Body of pancreas (tissue), 4 donors: Measurements from ENCODE around the gene POMT2.

Source experiments
- POLR2A ChIP-seq, 3 donors: fragments of 450-650 bp; IDR thresholded peaks; one replicate each; pipeline ENCODE4 v1.6.1; 2016; ENCODE audit warnings: antibody characterized with exemption in 3 of 3, mild to moderate bottlenecking in 2 of 3
- TF ChIP-seq, protein P1 (sequence below), 7 experiments: fragments of 450-650 bp in 4 of 7; fragments of 200-600 bp in 3 of 7; sonication (generic) in 3 of 7; IDR thresholded peaks; one replicate each; pipeline ENCODE4 v1.5.1; 2016 to 2019; ENCODE audit warnings: antibody characterized with exemption in 7 of 7

DNA sequence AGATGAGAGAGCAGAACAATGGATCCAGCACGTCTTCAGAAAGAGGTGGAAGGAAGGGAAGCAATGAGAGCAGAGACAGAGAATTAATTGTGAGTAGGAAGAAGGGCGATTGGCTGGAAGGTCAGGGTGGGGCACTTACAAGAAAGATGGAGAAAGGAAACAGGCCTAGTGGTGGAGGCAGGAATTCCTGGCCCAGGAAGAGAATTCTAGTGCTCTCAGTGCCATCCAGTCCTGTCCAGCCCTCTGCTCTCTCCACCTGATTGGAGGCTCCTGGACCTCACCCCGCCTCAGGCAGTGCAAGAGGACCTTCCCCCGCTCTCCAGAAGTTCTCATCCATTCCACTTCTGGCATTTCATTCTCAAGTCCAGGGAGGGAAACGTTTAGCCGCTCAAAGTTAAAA lies 92.6 kb downstream of the POMT2 start:
- TF ChIP-seq, protein P1, sequence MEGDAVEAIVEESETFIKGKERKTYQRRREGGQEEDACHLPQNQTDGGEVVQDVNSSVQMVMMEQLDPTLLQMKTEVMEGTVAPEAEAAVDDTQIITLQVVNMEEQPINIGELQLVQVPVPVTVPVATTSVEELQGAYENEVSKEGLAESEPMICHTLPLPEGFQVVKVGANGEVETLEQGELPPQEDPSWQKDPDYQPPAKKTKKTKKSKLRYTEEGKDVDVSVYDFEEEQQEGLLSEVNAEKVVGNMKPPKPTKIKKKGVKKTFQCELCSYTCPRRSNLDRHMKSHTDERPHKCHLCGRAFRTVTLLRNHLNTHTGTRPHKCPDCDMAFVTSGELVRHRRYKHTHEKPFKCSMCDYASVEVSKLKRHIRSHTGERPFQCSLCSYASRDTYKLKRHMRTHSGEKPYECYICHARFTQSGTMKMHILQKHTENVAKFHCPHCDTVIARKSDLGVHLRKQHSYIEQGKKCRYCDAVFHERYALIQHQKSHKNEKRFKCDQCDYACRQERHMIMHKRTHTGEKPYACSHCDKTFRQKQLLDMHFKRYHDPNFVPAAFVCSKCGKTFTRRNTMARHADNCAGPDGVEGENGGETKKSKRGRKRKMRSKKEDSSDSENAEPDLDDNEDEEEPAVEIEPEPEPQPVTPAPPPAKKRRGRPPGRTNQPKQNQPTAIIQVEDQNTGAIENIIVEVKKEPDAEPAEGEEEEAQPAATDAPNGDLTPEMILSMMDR (IDR thresholded peaks at IDR 0.05) = no peak
- TF ChIP-seq POLR2A (IDR thresholded peaks at IDR 0.05) = no peak
